Cardiac fibroblast (primary cell): ENCODE results near the gene WDR86.

Experiments used
- DNase-seq, 2 donors: peaks; one replicate each; pipeline versions ENCODE4 v3.0.0 to v3.0.0-alpha.2; 2010; ENCODE audit warnings: low read depth in 2 of 2
- H3K4me3 ChIP-seq, 2 donors: replicated peaks in 1 of 2; 1 replicate in 1 of 2; 2 replicates in 1 of 2; pipeline ENCODE4 v1.5.1; 2011; ENCODE audit warnings: low read depth in 2 of 2, low read length in 2 of 2, mild to moderate bottlenecking in 2 of 2, moderate library complexity in 1 of 2
- TF ChIP-seq, protein P1 (sequence below): IDR thresholded peaks from one replicate; pipeline ENCODE4 v1.5.1; 2011; ENCODE audit warnings: low read depth, mild to moderate bottlenecking, low read length, inconsistent platforms

WDR86 gene

DNA sequence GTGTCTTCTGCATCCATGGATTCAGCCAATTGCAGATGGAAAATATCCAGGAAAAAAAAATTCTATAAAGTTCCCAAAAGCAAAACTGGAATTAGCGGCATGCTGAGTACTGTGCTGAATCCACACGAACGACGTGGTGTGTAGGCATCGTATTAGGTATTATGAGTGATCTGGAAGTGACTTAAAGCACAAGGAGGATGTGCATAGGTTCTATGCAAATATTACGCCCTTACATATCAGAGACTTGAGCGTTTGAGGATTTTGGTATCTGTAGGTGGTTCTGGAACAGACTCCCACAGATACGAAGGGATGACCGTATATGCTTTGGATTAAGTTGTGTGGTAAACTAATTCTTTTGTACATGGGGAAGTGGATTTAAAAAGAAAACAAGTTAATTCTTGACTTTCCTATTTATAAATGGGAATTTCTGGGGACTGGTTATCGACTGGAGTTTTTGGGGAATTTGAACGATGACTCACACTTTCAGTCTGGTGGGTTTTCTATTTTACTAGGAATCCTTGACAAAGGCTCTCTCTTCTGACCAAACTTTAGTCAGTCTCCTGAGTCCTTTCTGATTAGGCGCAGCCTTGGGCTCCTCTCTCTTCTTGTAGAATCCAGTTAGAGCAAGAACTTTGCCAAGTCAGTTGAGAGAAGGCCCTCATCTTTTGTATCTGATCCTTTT, 73.7 kb downstream of the WDR86 start:
- no peak overlapping the region for H3K4me3 ChIP-seq
- TF ChIP-seq, protein P1, sequence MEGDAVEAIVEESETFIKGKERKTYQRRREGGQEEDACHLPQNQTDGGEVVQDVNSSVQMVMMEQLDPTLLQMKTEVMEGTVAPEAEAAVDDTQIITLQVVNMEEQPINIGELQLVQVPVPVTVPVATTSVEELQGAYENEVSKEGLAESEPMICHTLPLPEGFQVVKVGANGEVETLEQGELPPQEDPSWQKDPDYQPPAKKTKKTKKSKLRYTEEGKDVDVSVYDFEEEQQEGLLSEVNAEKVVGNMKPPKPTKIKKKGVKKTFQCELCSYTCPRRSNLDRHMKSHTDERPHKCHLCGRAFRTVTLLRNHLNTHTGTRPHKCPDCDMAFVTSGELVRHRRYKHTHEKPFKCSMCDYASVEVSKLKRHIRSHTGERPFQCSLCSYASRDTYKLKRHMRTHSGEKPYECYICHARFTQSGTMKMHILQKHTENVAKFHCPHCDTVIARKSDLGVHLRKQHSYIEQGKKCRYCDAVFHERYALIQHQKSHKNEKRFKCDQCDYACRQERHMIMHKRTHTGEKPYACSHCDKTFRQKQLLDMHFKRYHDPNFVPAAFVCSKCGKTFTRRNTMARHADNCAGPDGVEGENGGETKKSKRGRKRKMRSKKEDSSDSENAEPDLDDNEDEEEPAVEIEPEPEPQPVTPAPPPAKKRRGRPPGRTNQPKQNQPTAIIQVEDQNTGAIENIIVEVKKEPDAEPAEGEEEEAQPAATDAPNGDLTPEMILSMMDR = no peak
- no peak for DNase-seq

- no peak for DNase-seq
- TF ChIP-seq, protein P1 = no peak
- H3K4me3 ChIP-seq = no peak overlapping the region
These were observed 75.2 kb downstream of the WDR86 start for GRCh38 chr7:151334628-151335027.
